ENCODE data around the gene VMAC. TPM values are rescaled to one million over a fixed set of nuclear protein-coding genes. Genes with fewer than 3 reads are reported as not detected.

VMAC gene
- total and polyA plus RNA-seq, 9 donors = 3.4 to 8.5 (median 6.4) TPM

GRCh38 chr19:5948752-5949564 lies 44.3 kb downstream of the VMAC start:
- Histone ChIP-seq H3K4me3 (no peak overlapping the region), H3K27ac (no peak overlapping the region), H3K9me3 (no peaks in the 10 kb centered on the region), H3K27me3 (no peaks in the 10 kb centered on the region), H3K4me1 (ENCODE audit: insufficient read depth) (peaks cover 8% of the 10 kb centered on the region), H3K36me3 (no peaks in the 10 kb centered on the region)
- intact Hi-C loops (cut with DNase I) = no loop called here
- DNase-seq = no peak
- 52 to 56% (median 53%) methylated on average over 13 of the region's 13 CpGs for WGBS, 3 donors
- TF ChIP-seq CTCF (IDR thresholded peaks at IDR 0.05) (no peak), EP300 (IDR thresholded peaks at IDR 0.05) (no peak)

GRCh38 chr19:5949792-5950305 lies 45.2 kb downstream of the VMAC start:
- H3K27me3 ChIP-seq = no peaks in the 10 kb centered on the region
- TF ChIP-seq EP300 (IDR thresholded peaks at IDR 0.05) = no peak
- TF ChIP-seq POLR2A (IDR thresholded peaks at IDR 0.05) = no peak
- TF ChIP-seq CTCF (IDR thresholded peaks at IDR 0.05) = no peak
- H3K4me1 ChIP-seq (ENCODE audit: insufficient read depth) = peaks cover 15% of the 10 kb centered on the region
- H3K36me3 ChIP-seq = no peaks in the 10 kb centered on the region
- no peak overlapping the region for H3K27ac ChIP-seq
- 92 to 93% (median 93%) methylated on average over 13 of the region's 13 CpGs for WGBS, 3 donors
- H3K4me3 ChIP-seq = no peak overlapping the region
- intact Hi-C loops (cut with DNase I) = no loop called here
- H3K9me3 ChIP-seq = no peaks in the 10 kb centered on the region
- DNase-seq = no peak

- intact Hi-C loops (cut with DNase I) = no loop called here
- 73 to 79% (median 76%) methylated on average over 3 of the region's 3 CpGs for WGBS, 3 donors
These were observed 46.1 kb downstream of the VMAC start for GRCh38 chr19:5950741-5951140.

GRCh38 chr19:5951338-5951861 lies 46.7 kb downstream of the VMAC start:
- Histone ChIP-seq H3K4me1 (ENCODE audit: insufficient read depth) (peaks cover 17% of the 10 kb centered on the region), H3K9me3 (no peaks in the 10 kb centered on the region), H3K27ac (no peak overlapping the region), H3K27me3 (no peaks in the 10 kb centered on the region), H3K36me3 (no peaks in the 10 kb centered on the region), H3K4me3 (no peak overlapping the region)
- intact Hi-C loops (cut with DNase I) = no loop called here
- TF ChIP-seq EP300 (IDR thresholded peaks at IDR 0.05) (no peak), POLR2A (IDR thresholded peaks at IDR 0.05) (no peak), CTCF (IDR thresholded peaks at IDR 0.05) (no peak)
- 71 to 81% (median 77%) methylated on average over 19 of the region's 19 CpGs for WGBS, 3 donors
- DNase-seq = no peak

More at GRCh38 chr19:5950741-5951140, 46.1 kb downstream of the VMAC start:
- DNase-seq = no peak
- TF ChIP-seq POLR2A (IDR thresholded peaks at IDR 0.05) = no peak
- no peak for TF ChIP-seq EP300 (IDR thresholded peaks at IDR 0.05)
- H3K27ac ChIP-seq = no peak overlapping the region
- no peak overlapping the region for H3K4me3 ChIP-seq
- no peaks in the 10 kb centered on the region for H3K9me3 ChIP-seq
- no peaks in the 10 kb centered on the region for H3K36me3 ChIP-seq
- no peaks in the 10 kb centered on the region for H3K27me3 ChIP-seq
- peaks cover 17% of the 10 kb centered on the region for H3K4me1 ChIP-seq (ENCODE audit: insufficient read depth)

Data from ovary (tissue), 9 donors.